ENCODE data around the gene SCARF2. TPM values are rescaled to one million over a fixed set of nuclear protein-coding genes. Genes with fewer than 3 reads are reported as not detected.

SCARF2 gene
- total RNA-seq, 4 donors from 2014 or later = 28.4 to 72.0 (median 53.1) TPM

GRCh38 chr22:20431511-20432192, 6.0 kb downstream of the SCARF2 start:
- TF ChIP-seq, protein P1, sequence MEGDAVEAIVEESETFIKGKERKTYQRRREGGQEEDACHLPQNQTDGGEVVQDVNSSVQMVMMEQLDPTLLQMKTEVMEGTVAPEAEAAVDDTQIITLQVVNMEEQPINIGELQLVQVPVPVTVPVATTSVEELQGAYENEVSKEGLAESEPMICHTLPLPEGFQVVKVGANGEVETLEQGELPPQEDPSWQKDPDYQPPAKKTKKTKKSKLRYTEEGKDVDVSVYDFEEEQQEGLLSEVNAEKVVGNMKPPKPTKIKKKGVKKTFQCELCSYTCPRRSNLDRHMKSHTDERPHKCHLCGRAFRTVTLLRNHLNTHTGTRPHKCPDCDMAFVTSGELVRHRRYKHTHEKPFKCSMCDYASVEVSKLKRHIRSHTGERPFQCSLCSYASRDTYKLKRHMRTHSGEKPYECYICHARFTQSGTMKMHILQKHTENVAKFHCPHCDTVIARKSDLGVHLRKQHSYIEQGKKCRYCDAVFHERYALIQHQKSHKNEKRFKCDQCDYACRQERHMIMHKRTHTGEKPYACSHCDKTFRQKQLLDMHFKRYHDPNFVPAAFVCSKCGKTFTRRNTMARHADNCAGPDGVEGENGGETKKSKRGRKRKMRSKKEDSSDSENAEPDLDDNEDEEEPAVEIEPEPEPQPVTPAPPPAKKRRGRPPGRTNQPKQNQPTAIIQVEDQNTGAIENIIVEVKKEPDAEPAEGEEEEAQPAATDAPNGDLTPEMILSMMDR (IDR thresholded peaks at IDR 0.05) = no peak
- TF ChIP-seq EP300 (IDR thresholded peaks at IDR 0.05) = no peak
- no peak for TF ChIP-seq POLR2A (IDR thresholded peaks at IDR 0.05)
- Histone ChIP-seq H3K4me1 (peaks cover 0 to 79% (median 21%) of the 10 kb centered on the region in 4 donors), H3K27ac (no peak overlapping the region), H3K36me3 (peaks cover 0 to 30% (median 0%) of the 10 kb centered on the region in 3 donors), H3K9me3 (no peaks in the 10 kb centered on the region), H3K27me3 (no peaks in the 10 kb centered on the region), H3K4me3 (peak overlapping the region in 1 of 4 donors; percentile 31)
- DNase-seq (ENCODE audit: low spot score in 2 of 2) = no peak
- 62 to 77% methylated on average over 23 to 24 of the region's 50 CpGs for WGBS, 2 donors

DNA sequence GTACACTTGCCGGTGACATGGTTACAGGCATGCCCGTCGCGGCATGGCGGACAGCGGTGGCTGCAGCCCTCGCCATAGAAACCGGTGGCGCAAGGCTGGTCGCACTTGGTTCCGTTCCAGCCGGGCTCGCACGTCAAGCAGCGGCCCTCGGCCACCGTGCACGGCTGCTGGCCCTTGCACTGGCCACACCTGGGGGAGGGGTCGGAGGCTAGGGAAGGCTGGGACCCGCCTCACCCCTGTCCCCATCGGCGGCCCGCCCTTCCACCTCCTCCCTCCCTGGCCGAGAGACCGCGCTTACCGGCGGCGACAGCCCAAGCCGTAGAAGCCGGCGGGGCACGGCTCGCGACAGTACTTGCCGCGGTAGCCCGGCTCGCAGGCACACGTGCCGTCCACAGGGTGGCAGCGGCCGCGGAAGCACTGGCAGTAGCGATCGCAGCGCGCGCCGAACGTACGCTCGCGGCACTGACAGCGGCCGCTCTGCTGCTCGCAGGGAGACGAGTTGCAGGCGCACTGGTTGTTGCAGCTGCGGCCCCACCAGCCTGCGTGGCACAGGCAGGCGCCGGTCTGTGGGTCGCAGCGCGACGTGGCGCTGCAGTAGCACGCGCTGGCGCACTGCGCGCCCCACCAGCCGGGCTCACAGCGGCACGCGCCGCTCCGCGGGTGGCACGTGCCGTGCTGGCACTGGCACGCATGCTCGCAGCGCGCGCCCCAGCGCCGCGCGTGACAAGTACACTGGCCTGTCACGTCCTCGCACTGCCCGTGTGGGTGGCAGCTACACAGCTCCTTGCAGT, 6.7 kb downstream of the SCARF2 start:
- Histone ChIP-seq H3K36me3 (peaks cover 0 to 37% (median 0%) of the 10 kb centered on the region in 3 donors), H3K9me3 (no peaks in the 10 kb centered on the region), H3K27ac (no peak overlapping the region), H3K27me3 (no peaks in the 10 kb centered on the region), H3K4me3 (peak overlapping the region in 2 of 4 donors; percentile 26 to 31), H3K4me1 (peaks cover 0 to 73% (median 16%) of the 10 kb centered on the region in 4 donors)
- WGBS, 2 donors = 33 to 59% methylated on average over 12 to 49 of the region's 94 CpGs
- no peak for TF ChIP-seq EP300 (IDR thresholded peaks at IDR 0.05)
- TF ChIP-seq POLR2A (IDR thresholded peaks at IDR 0.05) = no peak
- TF ChIP-seq, protein P1 (IDR thresholded peaks at IDR 0.05) = peak; percentile 8 to 36 (median 24)
- DNase-seq (ENCODE audit: low spot score in 2 of 2) = no peak

GRCh38 chr22:20430101-20430719, 7.4 kb downstream of the SCARF2 start:
- Histone ChIP-seq H3K4me1 (peaks cover 0 to 71% (median 14%) of the 10 kb centered on the region in 4 donors), H3K36me3 (peaks cover 0 to 44% (median 0%) of the 10 kb centered on the region in 3 donors), H3K27me3 (no peaks in the 10 kb centered on the region), H3K4me3 (peak overlapping the region in 2 of 4 donors; percentile 26 to 31), H3K9me3 (no peaks in the 10 kb centered on the region), H3K27ac (no peak overlapping the region)
- TF ChIP-seq POLR2A (IDR thresholded peaks at IDR 0.05) = no peak
- DNase-seq (ENCODE audit: low spot score in 2 of 2) = no peak
- 68 to 76% methylated on average over 23 to 32 of the region's 37 CpGs for WGBS, 2 donors

DNA sequence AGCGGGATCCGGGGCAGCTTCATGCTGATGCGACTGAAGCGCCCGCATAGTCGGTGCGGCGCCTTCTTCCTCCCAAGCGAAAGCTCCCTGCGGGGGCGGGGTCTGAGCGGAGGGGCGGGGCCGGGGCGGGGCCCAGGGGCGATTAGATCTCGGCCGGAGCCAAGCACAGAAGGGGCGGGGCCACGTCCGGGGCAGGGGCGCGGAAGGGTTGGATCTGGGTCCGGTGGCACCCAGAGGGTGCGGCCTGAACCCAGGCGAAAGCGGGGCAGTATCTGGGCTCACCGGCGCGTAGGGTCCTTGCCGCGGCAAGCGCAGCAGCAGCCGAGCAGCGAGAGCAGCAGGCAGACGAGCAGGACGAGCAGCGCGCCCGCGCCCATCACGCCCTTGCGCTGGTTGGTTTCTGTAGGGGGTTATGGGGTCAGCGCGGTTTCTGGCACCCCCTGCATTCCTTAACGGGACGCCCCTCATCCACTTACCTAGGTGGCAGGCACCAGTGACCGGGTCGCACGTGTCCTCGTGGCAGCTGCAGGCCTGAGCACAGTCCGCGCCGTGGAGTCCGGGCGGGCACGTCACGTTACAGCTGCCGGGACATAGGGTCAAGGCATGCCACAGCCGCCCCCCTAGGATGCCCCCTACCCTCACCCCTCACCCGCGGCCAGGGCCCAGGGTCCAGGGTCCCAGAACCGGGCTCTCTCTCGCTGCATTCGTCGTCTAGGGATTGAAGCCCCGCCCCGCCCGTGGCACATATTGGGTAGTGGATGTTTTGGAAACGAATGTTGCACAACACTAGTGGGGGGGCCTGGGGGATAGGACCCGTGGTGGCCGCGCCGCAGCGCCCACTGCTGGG, 8.1 kb downstream of the SCARF2 start:
- no peak for TF ChIP-seq EP300 (IDR thresholded peaks at IDR 0.05)
- TF ChIP-seq, protein P1 (IDR thresholded peaks at IDR 0.05) = no peak
- no peak for TF ChIP-seq POLR2A (IDR thresholded peaks at IDR 0.05)
- 63 to 64% methylated on average over 62 to 70 of the region's 75 CpGs for WGBS, 2 donors
- Histone ChIP-seq H3K27me3 (no peaks in the 10 kb centered on the region), H3K4me3 (peak overlapping the region in 2 of 4 donors; percentile 35 to 38), H3K9me3 (no peaks in the 10 kb centered on the region), H3K36me3 (peaks cover 0 to 46% (median 0%) of the 10 kb centered on the region in 3 donors), H3K4me1 (peaks cover 0 to 71% (median 19%) of the 10 kb centered on the region in 4 donors), H3K27ac (no peak overlapping the region)
- DNase-seq (ENCODE audit: low spot score in 2 of 2) = no peak

Measured in tibial nerve (tissue), 4 donors.